Measurements from ENCODE around the gene GNE.

The GNE gene

GRCh38 chr9:36264896-36265295 is 6.6 kb upstream of the GNE start (continued):
- TF ChIP-seq ZNF292 (tag by site-specific recombination; IDR thresholded peaks at IDR 0.05; ENCODE audit: borderline replicate concordance, low read depth): no peak
- no peak for TF ChIP-seq ZNF585B (tag by site-specific recombination; IDR thresholded peaks at IDR 0.05)
- TF ChIP-seq, protein P1, sequence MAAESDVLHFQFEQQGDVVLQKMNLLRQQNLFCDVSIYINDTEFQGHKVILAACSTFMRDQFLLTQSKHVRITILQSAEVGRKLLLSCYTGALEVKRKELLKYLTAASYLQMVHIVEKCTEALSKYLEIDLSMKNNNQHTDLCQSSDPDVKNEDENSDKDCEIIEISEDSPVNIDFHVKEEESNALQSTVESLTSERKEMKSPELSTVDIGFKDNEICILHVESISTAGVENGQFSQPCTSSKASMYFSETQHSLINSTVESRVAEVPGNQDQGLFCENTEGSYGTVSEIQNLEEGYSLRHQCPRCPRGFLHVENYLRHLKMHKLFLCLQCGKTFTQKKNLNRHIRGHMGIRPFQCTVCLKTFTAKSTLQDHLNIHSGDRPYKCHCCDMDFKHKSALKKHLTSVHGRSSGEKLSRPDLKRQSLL (tag by site-specific recombination; IDR thresholded peaks at IDR 0.05): no peak
- TF ChIP-seq ZNF121 (tag by site-specific recombination; IDR thresholded peaks at IDR 0.05): no peak
- no peak for TF ChIP-seq ZNF184 (tag by site-specific recombination; IDR thresholded peaks at IDR 0.05)
- no peak for TF ChIP-seq ZNF138 (tag by site-specific recombination; IDR thresholded peaks at IDR 0.05; ENCODE audit: borderline replicate concordance)

- POLR2A ChIA-PET: interaction anchor here (0.6 kb wide), 1 partner anchor 21 kb away, joined by 4 read pairs; no protein-coding TSS in a partner anchor
- no peaks in the 10 kb centered on the region for H3K36me3 ChIP-seq (ENCODE audit: control insufficient read depth in 2 of 2, insufficient read depth in 1 of 2, low read length in 2 of 2)
- TF ChIP-seq, protein P2, sequence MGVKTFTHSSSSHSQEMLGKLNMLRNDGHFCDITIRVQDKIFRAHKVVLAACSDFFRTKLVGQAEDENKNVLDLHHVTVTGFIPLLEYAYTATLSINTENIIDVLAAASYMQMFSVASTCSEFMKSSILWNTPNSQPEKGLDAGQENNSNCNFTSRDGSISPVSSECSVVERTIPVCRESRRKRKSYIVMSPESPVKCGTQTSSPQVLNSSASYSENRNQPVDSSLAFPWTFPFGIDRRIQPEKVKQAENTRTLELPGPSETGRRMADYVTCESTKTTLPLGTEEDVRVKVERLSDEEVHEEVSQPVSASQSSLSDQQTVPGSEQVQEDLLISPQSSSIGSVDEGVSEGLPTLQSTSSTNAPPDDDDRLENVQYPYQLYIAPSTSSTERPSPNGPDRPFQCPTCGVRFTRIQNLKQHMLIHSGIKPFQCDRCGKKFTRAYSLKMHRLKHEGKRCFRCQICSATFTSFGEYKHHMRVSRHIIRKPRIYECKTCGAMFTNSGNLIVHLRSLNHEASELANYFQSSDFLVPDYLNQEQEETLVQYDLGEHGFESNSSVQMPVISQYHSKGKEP (tag by site-specific recombination; IDR thresholded peaks at IDR 0.05): no peak
- TF ChIP-seq ZNF121 (tag by site-specific recombination; IDR thresholded peaks at IDR 0.05) (no peak), ZNF37A (tag by site-specific recombination; IDR thresholded peaks at IDR 0.05) (no peak), ZNF155 (tag by site-specific recombination; IDR thresholded peaks at IDR 0.05) (no peak)
- H3K9me3 ChIP-seq (ENCODE audit: control insufficient read depth, insufficient read depth, low read depth, low read length): no peaks in the 10 kb centered on the region
- H3K4me1 ChIP-seq (ENCODE audit: control insufficient read depth, insufficient read depth, low read length): no peaks in the 10 kb centered on the region
- no peak overlapping the region for H3K27ac ChIP-seq (ENCODE audit: extremely low read depth, low read depth, low read length)
- no peak overlapping the region for H3K4me3 ChIP-seq (ENCODE audit: low read depth, low read length)
- CTCF ChIA-PET: interaction anchor here (0.6 kb wide), 1 partner anchor 316 kb away, joined by 3 read pairs; no protein-coding TSS in a partner anchor
Observed at GRCh38 chr9:36263683-36264082, 5.4 kb upstream of the GNE start.

DNA sequence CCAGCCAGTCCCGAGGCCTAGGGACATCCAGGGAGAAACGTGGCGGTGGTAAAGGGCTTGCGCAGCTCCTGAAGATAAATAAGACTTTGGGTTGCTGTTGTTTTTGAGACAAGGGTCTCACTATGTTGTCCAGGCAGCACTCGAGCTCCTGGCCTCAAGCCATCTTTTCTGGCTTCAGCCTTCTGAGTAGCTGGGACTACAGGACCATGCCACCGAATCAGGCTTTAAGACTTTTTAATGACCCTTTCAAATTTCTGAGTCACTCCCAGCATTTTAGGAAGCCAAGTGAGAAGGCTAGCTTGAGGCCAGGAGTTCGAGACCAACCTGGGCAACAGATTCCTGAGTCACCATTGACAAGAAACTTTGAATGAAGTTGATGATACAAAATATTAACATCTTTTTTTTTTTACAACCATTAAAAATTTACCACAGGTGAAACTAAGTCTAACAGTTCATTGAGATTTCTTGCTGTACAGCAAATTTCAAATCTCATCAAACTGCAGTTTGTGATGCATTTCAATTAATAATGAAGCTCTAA is 817 bp upstream of the GNE start:
- peak overlapping the region; percentile 74 for H3K4me3 ChIP-seq (ENCODE audit: low read depth, low read length)
- H3K9me3 ChIP-seq (ENCODE audit: control insufficient read depth, insufficient read depth, low read depth, low read length): no peaks in the 10 kb centered on the region
- peak overlapping the region; percentile 74 for H3K27ac ChIP-seq (ENCODE audit: extremely low read depth, low read depth, low read length)
- ChIA-PET CTCF (interaction anchor here (1.1 to 1.3 kb wide), 2 partner anchors 9 to 191 kb away, joined by 3 to 4 read pairs; no protein-coding TSS in a partner anchor), POLR2A (interaction anchor here (0.5 to 2.6 kb wide), 16 partner anchors 9 to 263 kb away, joined by 3 to 14 read pairs (median 4); partner anchors contain the start of genes CLTA and RNF38)
- H3K4me1 ChIP-seq (ENCODE audit: control insufficient read depth, insufficient read depth, low read length): no peaks in the 10 kb centered on the region
- TF ChIP-seq RBAK (tag by site-specific recombination; IDR thresholded peaks at IDR 0.05) (no peak), REPIN1 (tag by site-specific recombination; IDR thresholded peaks at IDR 0.05; ENCODE audit: low read depth) (no peak), ZFP41 (tag by site-specific recombination; IDR thresholded peaks at IDR 0.05; ENCODE audit: borderline replicate concordance) (no peak), ZNF121 (tag by site-specific recombination; IDR thresholded peaks at IDR 0.05) (peak; percentile 83), ZBTB20 (tag by site-specific recombination; IDR thresholded peaks at IDR 0.05) (no peak), ZNF211 (tag by site-specific recombination; IDR thresholded peaks at IDR 0.05; ENCODE audit: low read depth) (no peak)
- TF ChIP-seq, protein P3, sequence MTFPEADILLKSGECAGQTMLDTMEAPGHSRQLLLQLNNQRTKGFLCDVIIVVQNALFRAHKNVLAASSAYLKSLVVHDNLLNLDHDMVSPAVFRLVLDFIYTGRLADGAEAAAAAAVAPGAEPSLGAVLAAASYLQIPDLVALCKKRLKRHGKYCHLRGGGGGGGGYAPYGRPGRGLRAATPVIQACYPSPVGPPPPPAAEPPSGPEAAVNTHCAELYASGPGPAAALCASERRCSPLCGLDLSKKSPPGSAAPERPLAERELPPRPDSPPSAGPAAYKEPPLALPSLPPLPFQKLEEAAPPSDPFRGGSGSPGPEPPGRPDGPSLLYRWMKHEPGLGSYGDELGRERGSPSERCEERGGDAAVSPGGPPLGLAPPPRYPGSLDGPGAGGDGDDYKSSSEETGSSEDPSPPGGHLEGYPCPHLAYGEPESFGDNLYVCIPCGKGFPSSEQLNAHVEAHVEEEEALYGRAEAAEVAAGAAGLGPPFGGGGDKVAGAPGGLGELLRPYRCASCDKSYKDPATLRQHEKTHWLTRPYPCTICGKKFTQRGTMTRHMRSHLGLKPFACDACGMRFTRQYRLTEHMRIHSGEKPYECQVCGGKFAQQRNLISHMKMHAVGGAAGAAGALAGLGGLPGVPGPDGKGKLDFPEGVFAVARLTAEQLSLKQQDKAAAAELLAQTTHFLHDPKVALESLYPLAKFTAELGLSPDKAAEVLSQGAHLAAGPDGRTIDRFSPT (tag by site-specific recombination; IDR thresholded peaks at IDR 0.05): no peak
- no peaks in the 10 kb centered on the region for H3K36me3 ChIP-seq (ENCODE audit: control insufficient read depth in 2 of 2, insufficient read depth in 1 of 2, low read length in 2 of 2)
